AG09319 (cell line): ENCODE results near the gene ZNF768.
"Not testable (repeated sequence)": the region's sequence is repeated elsewhere in the genome, so short reads cannot be mapped to it uniquely, and the experiment has no call there.

Experiments
- DNase-seq: peaks from one replicate; pipeline ENCODE4 v3.0.0-alpha.2; 2010; ENCODE audit warnings: low read depth; ENCODE audit errors: extremely low read depth
- CTCF ChIP-seq: IDR thresholded peaks from 2 replicates; pipeline ENCODE4 v1.5.1; 2011; ENCODE audit warnings: low read depth, mild to moderate bottlenecking, inconsistent platforms, low read length, moderate library complexity

ZNF768 gene

GRCh38 chr16:30478766-30479478, 47.4 kb downstream of the ZNF768 start:
- no peak for TF ChIP-seq CTCF
- DNase-seq: no peak

- DNase-seq: not testable (repeated sequence)
These were observed 48.6 kb downstream of the ZNF768 start for GRCh38 chr16:30477773-30478172.

GRCh38 chr16:30476991-30477390, 49.4 kb downstream of the ZNF768 start:
- no peak for DNase-seq
- TF ChIP-seq CTCF: no peak

- no peak for DNase-seq
- no peak for TF ChIP-seq CTCF
These were observed 51.7 kb downstream of the ZNF768 start for GRCh38 chr16:30474684-30475083.

- no peak for TF ChIP-seq CTCF
- no peak for DNase-seq
These were observed 52.3 kb downstream of the ZNF768 start for GRCh38 chr16:30474074-30474452.
